WTC11 (cell line): ENCODE measurements around the gene HES3. TPM values are rescaled to one million over a fixed set of nuclear protein-coding genes. Genes with fewer than 3 reads are reported as not detected.

Experiments used
- ATAC-seq: fragments of 200-7000 bp; cut with Tn5 transposase; 2 replicates; pipeline ENCODE4 v1.10.0; 2021; ENCODE audit warnings: mild to moderate bottlenecking, moderate library complexity
- CTCF ChIA-PET: fragments of 300-600 bp; sonication (Branson Sonifier 250); formaldehyde crosslinking; loops from one replicate; lab custom pipeline; 2021; ENCODE audit warnings: antibody characterized with exemption; lab: Charles Lee
- POLR2A ChIA-PET: fragments of 350-600 bp; sonication (Branson Sonifier 250); formaldehyde crosslinking; loops from one replicate; lab custom pipeline; 2021; ENCODE audit warnings: antibody characterized with exemption; lab: Charles Lee
- DNase-seq: peaks from one replicate; pipeline ENCODE4 v3.0.0; 2021; ENCODE audit warnings: low spot score
- H3K27ac Mint-ChIP-seq: 2 replicates; pipeline ENCODE4 v1.8.0; 2021; ENCODE audit warnings: mixed read lengths
- H3K27me3 Mint-ChIP-seq: 2 replicates; pipeline ENCODE4 v1.8.0; 2021; ENCODE audit warnings: low read depth, mild to moderate bottlenecking, moderate library complexity, mixed read lengths
- H3K36me3 Mint-ChIP-seq: 2 replicates; pipeline ENCODE4 v1.8.0; 2021; ENCODE audit warnings: mixed read lengths
- H3K4me1 Mint-ChIP-seq: 2 replicates; pipeline ENCODE4 v1.8.0; 2022; ENCODE audit warnings: mixed read lengths
- H3K4me3 Mint-ChIP-seq: 2 replicates; pipeline ENCODE4 v1.8.0; 2021; ENCODE audit warnings: mild to moderate bottlenecking, moderate library complexity, mixed read lengths
- H3K9me3 Mint-ChIP-seq: 2 replicates; pipeline ENCODE4 v1.8.0; 2021; ENCODE audit warnings: mixed read lengths
- ATF6 ChIP-seq: sonication (generic); formaldehyde crosslinking; IDR thresholded peaks from 2 replicates; pipeline ENCODE4 v1.8.1; 2023; ENCODE audit warnings: mild to moderate bottlenecking, missing genetic modification reagents
- CTCF ChIP-seq: fragments of 200-600 bp; IDR thresholded peaks from 2 replicates; pipeline ENCODE4 v1.8.0; 2022; ENCODE audit warnings: antibody characterized with exemption
- EMX1 ChIP-seq: fragments of 250-450 bp; sonication (Bioruptor Pico); IDR thresholded peaks from 2 replicates; pipeline ENCODE4 v1.8.0; 2021; ENCODE audit warnings: mild to moderate bottlenecking
- HMGXB4 ChIP-seq: sonication (generic); formaldehyde crosslinking; IDR thresholded peaks from 2 replicates; pipeline ENCODE4 v1.8.1; 2023; ENCODE audit warnings: mild to moderate bottlenecking, moderate library complexity, missing genetic modification reagents
- KAT7 ChIP-seq: sonication (generic); formaldehyde crosslinking; IDR thresholded peaks from 2 replicates; pipeline ENCODE4 v1.8.1; 2023; ENCODE audit warnings: missing genetic modification reagents, mild to moderate bottlenecking, borderline replicate concordance
- MAX ChIP-seq: sonication (generic); formaldehyde crosslinking; IDR thresholded peaks from 2 replicates; pipeline ENCODE4 v1.8.0; 2022; ENCODE audit warnings: mild to moderate bottlenecking, missing genetic modification reagents
- MYBL2 ChIP-seq: sonication (generic); formaldehyde crosslinking; IDR thresholded peaks from 2 replicates; pipeline ENCODE4 v1.8.1; 2023; ENCODE audit warnings: mild to moderate bottlenecking, moderate library complexity, missing genetic modification reagents
- NFATC4 ChIP-seq: fragments of 250-450 bp; sonication (Bioruptor Pico); IDR thresholded peaks from 2 replicates; pipeline ENCODE4 v1.9.0; 2021; ENCODE audit warnings: mild to moderate bottlenecking
- PRRX2 ChIP-seq: fragments of 250-450 bp; sonication (Bioruptor Pico); IDR thresholded peaks from 2 replicates; pipeline ENCODE4 v1.8.0; 2021; ENCODE audit warnings: mild to moderate bottlenecking
- SP1 ChIP-seq: sonication (generic); formaldehyde crosslinking; conservative IDR thresholded peaks from 2 replicates; pipeline ENCODE4 v1.8.1; 2022; ENCODE audit warnings: missing genetic modification reagents
- ZNF425 ChIP-seq: fragments of 250-450 bp; sonication (Bioruptor Pico); conservative IDR thresholded peaks from 2 replicates; pipeline ENCODE4 v1.9.0; 2021; ENCODE audit warnings: mild to moderate bottlenecking
- ZNF532 ChIP-seq: fragments of 250-450 bp; sonication (Bioruptor Pico); IDR thresholded peaks from 2 replicates; pipeline ENCODE4 v1.9.0; 2021; ENCODE audit warnings: mild to moderate bottlenecking, borderline replicate concordance
- total RNA-seq: library from RNA; stranded (reverse); gene quantifications from 3 replicates; pipeline ENCODE4 v1.2.3, GENCODE V29; 2021

Gene HES3
- total RNA-seq, 1 experiment from 2014 or later = 74.7 TPM

DNA sequence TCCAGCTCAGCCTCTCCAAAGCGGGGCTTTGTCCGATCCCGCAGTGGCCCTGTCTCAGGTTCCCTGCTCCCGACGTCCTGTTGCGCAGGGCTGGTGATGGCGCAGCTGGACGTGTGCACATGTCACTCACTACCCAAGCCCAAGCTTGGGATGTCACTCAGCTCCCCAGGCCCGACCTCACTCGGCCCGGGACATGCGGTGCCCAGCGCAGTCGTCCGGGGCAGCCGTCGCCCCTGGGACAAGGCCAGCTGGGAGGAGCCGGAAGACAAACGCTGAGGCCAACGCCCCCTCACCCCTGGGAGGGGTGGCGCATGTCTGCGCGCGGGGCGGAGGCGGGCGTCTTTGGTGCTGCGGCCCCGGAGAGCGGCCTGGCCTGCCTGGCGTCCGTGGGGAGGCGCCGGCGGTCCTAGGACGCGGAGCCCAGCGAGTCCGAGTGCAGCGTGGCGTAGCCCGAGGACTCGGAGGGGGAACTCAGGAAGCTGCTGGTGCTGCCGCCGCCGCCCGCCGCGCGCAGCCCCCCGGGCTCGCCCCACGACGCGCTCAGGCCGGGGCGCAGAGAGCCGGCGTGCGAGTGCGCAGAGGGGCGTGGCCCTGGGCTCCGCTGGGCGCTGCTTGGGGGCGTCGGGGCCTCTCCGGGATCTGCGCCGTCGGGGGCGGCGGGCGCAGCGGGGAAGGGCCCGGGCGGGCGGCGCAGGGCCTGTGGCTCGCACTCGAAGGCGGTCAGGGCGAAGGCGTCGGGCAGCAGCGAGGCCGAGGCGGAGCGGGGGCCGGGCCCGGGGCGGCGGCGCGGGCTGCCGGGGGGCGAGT is 5.2 kb downstream of the HES3 start (continued):
- TF ChIP-seq ZNF425 (CRISPR knock-in tag) = no peak
- peak; percentile 57; the same call in 1 of the 2 replicates for TF ChIP-seq MAX
- TF ChIP-seq KAT7 (CRISPR knock-in tag) = peak; percentile 26; the same call in 1 of the 2 replicates
- no peak for TF ChIP-seq ZNF532 (CRISPR knock-in tag)
- 0 out of 2 replicates have a peak, but pooled peaks have one; percentile 35 for TF ChIP-seq NFATC4 (CRISPR knock-in tag)
- TF ChIP-seq HMGXB4 (CRISPR knock-in tag) = 0 out of 2 replicates have a peak, but pooled peaks have one; percentile 42
- TF ChIP-seq MYBL2 (CRISPR knock-in tag) = 0 out of 2 replicates have a peak, but pooled peaks have one; percentile 43
- TF ChIP-seq ATF6 (CRISPR knock-in tag) = no peak

GRCh38 chr1:6249739-6250689 is 6.0 kb downstream of the HES3 start:
- CTCF ChIA-PET = interaction anchor here (0.6 to 21.4 kb wide), 12 partner anchors 12 to 196 kb away, joined by 3 to 489 read pairs (median 6); partner anchors contain the start of genes GPR153, HES2, ICMT and RNF207
- peak; percentile 23 for DNase-seq
- no peaks in the 10 kb centered on the region for H3K9me3 Mint-ChIP-seq
- peak; percentile 48; the same call in 1 of the 2 replicates for TF ChIP-seq PRRX2
- TF ChIP-seq EMX1 (CRISPR knock-in tag) = no peak
- peak; percentile 33; the same call in 1 of the 2 replicates for TF ChIP-seq HMGXB4 (CRISPR knock-in tag)
- peak; percentile 42; the same call in 1 of the 2 replicates for TF ChIP-seq SP1 (CRISPR knock-in tag)
- no peak for TF ChIP-seq CTCF
- peaks cover 10% of the 10 kb centered on the region for H3K4me1 Mint-ChIP-seq
- peak overlapping the region; percentile 57 for H3K4me3 Mint-ChIP-seq
- H3K27ac Mint-ChIP-seq = no peak overlapping the region
- H3K27me3 Mint-ChIP-seq = peaks cover 52% of the 10 kb centered on the region
- no peak for ATAC-seq
- POLR2A ChIA-PET = interaction anchor here (4.8 kb wide), 1 partner anchor 12 kb away, joined by 22 read pairs; the partner anchor contains the start of gene ICMT
- no peaks in the 10 kb centered on the region for H3K36me3 Mint-ChIP-seq
